GM19239 (cell line): ENCODE results near the gene OR3A1.
"Not testable (repeated sequence)": the region's sequence is repeated elsewhere in the genome, so short reads cannot be mapped to it uniquely, and the experiment has no call there.

Experiments used
- DNase-seq: peaks from one replicate; pipeline ENCODE4 v3.0.0; 2011; ENCODE audit warnings: low spot score; ENCODE audit not compliant: insufficient read length
- FAIRE-seq: peaks from 2 replicates; lab custom pipeline; 2011; peaks lifted over from hg19 to GRCh38; lab: Jason Lieb, UNC

The OR3A1 gene, protein sequence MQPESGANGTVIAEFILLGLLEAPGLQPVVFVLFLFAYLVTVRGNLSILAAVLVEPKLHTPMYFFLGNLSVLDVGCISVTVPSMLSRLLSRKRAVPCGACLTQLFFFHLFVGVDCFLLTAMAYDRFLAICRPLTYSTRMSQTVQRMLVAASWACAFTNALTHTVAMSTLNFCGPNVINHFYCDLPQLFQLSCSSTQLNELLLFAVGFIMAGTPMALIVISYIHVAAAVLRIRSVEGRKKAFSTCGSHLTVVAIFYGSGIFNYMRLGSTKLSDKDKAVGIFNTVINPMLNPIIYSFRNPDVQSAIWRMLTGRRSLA

DNA sequence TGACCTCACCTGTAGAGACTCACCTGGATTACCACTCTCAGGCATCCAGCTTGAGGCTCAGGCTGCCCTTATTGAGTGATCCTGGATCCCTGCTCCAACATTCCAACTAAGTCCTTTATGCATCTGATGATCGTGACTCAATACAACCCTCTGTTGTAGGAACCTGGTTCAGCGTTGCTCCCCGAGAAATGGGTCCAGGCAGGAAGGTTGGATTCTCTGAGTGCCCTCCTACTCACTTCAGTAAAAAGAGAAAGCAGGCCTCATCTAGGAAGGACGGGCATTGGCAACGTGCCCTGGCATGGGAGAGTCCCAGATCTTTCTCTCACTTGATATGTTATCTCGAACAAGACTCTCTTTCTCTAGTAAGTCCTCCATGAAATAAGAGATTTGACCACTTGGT, at the start of gene OR3A1:
OR3A1 (minus strand) TSS at position 101 of the 400 bp plus-strand sequence. CDS start 5,778 bp downstream, outside the sequence.
- FAIRE-seq, result no peak
- DNase-seq, result no peak

DNA sequence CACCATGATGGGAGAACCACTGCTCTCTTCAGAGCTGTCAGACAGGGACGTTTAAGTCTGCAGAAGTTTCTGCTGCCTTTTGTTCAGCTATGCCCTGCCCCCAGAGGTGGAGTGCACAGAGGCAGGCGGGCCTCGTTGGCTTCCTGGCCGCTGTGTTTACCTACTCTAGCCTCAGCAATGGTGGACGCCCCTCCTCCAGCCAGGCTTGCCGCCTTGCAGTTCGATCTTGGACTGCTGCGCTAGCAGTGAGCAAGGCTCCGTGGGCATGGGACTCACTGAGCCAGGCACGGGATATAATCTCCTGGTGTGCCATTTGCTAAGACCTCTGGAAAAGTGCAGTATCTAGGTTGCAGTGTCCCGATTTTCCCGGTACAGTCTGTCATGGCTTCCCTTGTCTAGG, 44.6 kb upstream of the OR3A1 start:
- not testable (repeated sequence) for FAIRE-seq, DNase-seq

DNA sequence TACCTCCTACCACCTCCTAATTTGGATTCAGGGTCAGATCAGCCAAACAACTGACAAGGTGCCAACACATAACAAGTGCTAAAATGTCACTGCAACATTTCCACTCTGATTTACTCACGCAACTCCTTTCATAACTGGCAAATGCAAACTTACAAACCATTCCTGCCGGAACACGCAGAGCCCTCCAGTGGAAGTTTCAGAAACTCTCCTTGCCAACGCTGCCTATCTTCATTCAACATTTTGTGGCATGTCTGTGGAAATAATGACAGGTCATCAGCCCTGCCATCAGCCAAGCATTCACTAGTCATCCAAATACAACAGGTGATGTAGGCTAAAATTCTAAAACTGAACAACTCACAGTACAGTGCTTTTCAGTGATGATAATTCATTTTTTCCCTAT, 37.7 kb upstream of the OR3A1 start:
- FAIRE-seq, result no peak
- no peak for DNase-seq

DNA sequence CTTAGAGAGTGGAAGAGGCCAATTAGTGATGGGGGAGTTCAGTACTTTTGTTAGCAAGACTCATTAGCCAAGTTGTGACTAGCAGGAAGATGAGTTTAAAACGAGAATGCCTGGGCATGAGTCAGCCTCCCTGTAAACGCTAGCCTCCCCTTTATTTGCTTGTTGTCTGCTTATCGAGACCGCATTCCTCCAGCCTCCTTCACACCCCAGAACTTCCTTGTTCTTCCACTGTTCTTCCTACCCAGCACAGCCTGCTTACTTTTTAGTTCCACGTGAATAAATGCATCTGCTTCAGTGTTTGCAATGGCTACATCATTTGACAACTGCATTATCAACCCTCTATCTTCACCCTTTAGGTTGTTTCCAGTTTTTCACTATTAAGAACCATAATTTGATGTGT, 20.2 kb upstream of the OR3A1 start:
- DNase-seq (no peak), FAIRE-seq (no peak)

DNA sequence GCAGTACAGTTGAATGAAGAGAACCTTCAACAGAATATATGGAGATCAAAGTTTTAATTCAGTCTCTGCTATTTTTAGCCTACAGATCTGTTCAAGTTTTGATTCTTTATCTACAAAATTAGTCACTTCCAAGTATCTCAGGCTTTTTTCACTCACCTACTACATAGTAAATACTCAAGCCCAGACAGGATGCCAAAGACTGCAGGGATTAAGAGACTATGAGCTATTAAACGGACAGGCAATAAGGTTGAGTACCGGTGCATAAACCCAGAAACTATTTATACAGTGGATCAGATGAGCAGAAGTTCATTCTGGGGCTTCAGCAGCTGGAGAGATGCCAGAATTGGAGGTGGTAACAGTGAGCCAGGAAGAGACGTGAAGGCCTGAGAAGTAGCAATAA, 18.7 kb upstream of the OR3A1 start:
- FAIRE-seq (no peak), DNase-seq (no peak)

DNA sequence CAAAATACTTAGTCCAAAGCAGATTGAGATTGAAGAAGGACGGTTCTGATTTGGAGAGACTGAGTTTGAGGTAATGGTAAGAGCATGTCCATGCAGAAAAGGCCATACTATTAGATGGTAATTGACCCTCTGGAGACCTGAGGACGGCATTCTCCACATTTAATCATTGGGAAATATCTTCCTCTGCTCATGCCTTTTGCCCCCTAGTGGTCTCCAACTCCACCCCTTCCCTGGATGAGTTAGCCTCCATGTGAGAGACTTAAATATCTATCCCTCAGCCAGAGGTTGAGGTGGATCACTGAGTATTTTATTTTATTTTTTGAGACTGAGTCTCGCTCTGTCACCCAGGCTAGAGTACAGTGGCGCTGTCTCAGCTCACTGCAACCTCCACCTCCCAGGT, 10.4 kb upstream of the OR3A1 start:
- no peak for FAIRE-seq
- no peak for DNase-seq

DNA sequence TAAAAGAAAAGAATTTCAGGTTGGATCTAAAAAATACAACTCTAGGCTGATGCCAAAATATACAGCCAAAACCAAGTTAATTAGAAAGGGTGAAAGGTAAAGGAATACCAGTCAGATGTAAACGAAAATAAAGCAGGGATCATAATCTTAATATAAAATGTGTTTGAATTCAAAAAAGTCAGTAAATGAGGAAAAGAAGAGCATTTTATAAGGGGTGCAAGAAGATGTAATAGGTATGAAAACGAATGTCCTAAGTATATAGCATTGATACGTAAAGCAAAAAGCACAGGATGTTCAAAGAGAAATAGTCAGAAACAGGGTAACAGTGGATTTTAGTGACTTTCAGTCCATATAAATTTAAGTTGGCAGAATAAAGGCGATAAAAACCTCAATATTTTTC, 2.5 kb downstream of the OR3A1 start:
- FAIRE-seq (no peak), DNase-seq (no peak)

DNA sequence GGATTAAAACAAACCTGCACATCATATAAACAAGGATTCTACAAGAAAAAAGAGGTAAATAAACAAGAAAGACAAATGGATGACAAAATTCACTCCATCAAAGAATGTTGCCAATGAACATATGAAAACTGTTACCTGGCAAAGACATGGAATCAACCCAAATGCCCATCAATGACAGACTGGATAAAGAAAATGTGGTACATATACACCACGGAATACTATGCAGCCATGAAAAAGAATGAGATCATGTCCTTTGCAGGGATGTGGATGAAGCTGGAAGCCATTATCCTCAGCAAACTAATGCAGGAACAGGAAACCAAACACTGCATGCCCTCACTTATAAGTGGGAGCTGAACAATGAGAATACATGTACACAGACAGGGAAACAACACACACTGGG, 4.6 kb downstream of the OR3A1 start:
- DNase-seq, FAIRE-seq: not testable (repeated sequence)

DNA sequence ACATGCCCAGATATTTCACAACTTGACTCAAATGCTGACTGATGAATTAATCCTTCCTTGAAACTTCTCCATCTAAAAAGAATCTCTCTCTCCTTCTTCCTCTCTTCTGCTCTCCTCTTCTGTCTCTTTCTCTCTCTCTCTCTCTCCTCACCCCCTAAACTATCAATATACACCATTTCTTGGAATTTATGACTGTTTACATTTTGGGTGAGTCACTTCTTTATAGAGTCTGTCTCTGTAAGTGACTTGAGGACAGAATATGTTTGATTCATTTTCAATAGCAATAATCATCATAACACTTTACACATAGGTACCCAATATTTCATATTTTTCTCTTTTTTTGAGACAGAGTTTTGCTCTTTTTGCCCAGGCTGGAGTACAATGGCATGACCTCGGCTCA, 15.3 kb downstream of the OR3A1 start:
- no peak for FAIRE-seq

DNA sequence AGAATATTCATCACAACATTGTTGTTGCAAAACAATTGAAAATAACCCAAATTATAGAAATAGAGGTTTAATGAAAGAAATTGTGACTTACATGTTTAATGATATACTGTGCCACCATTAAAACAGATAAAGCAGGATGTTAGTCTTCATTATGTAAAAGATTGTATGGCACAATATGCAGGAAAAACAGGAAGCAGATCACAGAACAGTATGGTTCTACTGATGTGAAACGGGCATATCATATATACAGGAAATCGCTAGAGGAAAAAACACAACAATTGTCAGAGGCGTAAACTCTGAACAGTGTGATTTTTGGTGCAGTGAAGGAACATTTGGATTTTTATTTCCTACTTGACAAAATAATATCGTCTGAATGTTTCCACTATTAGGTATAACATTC, 22.0 kb downstream of the OR3A1 start:
- FAIRE-seq, result no peak

More for the DNA sequence above, 15.3 kb downstream of the OR3A1 start:
- no peak for DNase-seq

DNA sequence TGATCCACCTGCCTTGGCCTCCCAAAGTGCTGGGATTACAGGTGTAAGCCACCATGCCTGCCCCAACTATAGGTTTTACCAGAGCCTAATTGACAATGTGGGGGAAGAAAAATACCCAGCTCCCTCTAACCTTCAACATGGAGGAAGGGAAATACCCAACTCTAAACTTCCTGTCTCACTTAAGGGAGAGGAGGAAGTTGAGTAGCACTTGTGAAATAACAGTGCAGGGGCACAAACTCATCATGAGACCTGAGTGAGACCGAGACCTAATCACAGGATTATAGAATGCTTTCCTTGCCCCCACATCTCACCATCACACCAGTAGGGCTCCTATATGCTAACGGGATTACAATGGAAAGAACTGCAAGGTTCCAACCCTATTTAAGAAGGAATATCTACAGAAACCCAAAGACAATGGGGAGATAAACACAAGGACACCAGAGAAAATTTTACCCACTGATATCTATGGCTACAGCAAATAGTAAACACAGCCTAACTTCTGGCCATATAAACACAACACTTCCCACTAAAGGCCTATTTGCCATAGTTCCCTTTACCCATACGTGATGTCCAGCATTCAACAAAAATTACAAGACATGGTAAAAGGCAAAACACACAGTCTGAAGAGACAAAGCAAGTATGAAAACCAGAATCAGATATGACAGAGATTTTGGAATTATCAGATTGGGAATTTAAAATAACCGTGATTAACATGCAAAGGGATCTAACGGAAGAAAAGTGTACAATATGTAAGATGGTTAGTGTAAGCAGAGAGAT, 26.9 kb downstream of the OR3A1 start:
- DNase-seq (no peak), FAIRE-seq (no peak)

More for the DNA sequence above, 22.0 kb downstream of the OR3A1 start:
- no peak for DNase-seq

DNA sequence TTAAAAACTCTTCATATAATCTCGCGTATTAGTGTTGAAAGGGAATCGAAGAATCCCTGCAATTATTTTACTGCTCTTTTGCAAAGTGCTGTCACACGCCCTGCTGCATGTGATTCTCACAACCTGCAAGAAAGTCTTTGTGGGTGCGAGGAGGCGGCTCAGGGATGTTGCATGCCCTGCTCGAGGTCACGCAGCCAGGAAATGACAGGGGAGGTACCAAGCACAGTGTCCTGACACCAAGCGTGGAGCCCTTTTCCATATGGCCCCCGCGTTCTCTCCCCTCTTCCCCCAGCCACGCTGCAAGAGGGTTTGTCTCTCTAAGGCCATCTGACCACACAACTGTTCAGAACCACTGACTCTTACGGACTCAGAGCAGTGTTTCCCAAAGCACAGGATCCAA, 37.6 kb downstream of the OR3A1 start:
- DNase-seq, result no peak
- no peak for FAIRE-seq

DNA sequence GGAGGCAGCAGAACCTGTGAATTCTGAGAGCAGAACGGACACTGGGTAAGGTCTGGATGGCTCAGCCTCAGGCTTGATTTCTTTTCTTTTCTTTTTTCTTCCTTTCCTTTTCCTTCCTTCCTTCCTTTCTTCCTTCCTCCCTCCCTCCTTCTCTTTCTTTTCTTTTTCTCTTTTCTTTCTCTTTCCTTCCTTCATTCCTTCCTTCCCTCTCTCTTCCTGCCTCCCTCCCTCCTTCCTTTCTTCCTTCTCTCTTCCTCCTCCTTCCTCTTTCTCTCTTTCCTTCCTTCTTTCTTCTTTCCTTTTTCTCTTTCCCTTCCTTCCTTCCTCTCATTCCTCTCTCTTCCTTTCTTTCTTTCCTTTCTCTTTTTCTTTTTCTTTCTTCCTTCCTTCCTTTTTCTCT, 38.0 kb downstream of the OR3A1 start:
- DNase-seq, result no peak
- FAIRE-seq, result no peak

DNA sequence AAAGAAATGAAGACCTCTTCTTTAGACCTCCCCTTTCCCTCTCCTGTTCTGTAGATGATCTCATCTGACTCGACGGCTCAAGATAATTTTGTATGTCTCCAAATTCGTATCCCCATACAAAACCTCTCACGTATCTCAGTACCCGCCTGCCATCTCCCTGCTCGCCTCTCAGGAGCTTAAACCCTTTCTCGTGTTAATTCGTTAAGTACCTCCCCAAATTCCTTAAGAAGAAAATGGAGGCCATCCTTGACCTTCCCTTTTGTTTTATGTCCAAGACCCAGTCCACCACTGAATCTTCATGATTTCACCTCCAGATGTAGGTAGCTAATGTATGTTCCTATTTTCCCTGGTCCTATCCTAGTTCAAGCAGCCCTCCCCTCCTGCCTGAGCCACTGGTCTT, 41.6 kb downstream of the OR3A1 start:
- DNase-seq (no peak), FAIRE-seq (no peak)

DNA sequence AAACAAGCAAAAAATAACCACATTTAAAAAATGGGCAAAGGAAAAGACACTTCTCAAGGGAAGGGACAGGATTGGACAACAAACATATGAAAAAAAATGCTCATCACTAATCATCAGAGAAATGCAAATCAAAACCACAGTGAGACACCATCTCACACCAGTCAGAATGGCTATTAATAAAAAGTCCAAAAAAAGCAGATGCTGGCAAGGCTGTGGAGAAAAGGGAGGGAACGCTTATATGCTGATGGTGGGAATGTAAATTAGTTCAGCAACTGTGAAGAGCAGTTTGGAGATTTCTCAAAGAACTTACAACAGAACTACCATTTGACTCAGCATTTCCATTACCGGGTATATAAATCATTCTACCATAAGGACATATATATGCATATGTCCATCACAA, 49.1 kb downstream of the OR3A1 start:
- not testable (repeated sequence) for FAIRE-seq, DNase-seq

DNA sequence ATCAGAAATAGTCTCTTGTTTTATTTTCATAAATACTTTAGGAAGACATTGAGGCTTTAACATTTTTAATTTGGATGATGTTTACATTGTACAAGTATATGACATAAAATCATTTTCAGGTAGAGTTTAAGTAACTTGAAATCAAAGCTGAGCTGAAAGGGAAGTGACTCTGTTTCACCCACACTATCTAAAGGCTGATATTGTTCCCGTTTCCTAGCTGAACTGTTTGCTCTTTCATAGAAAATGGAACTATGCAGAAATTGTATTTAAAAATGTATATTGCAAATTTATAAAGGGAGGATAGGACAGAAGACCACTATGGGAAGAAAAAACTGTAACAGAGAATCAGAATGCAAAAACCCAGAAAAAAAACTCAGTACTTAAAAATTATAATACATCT, 53.3 kb downstream of the OR3A1 start:
- DNase-seq, FAIRE-seq: not testable (repeated sequence)

DNA sequence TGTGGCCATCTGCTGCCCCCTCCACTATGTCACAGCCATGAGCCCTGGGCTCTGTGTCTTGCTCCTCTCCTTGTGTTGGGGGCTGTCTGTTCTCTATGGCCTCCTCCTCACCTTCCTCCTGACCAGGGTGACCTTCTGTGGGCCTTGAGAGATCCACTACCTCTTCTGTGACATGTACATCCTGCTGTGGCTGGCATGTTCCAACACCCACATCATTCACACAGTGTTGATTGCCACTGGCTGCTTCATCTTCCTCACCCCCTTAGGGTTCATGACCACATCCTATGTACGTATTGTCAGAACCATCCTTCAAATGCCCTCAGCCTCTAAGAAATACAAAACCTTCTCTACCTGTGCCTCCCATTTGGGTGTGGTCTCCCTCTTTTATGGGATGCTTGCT, 57.1 kb downstream of the OR3A1 start:
- not testable (repeated sequence) for DNase-seq, FAIRE-seq
